HG02840 (cell line): ENCODE data around the gene CSNK1G3.
"Not testable (repeated sequence)": the region's sequence is repeated elsewhere in the genome, so short reads cannot be mapped to it uniquely, and the experiment has no call there.

Experiments
- ATAC-seq: cut with Tn5 transposase; IDR thresholded peaks from one replicate; pipeline ENCODE4 v1.9.1; 2021; ENCODE audit warnings: mild to moderate bottlenecking, moderate library complexity, moderate number of reproducible peaks; ENCODE audit not compliant: unreplicated experiment, low FRiP score

Gene CSNK1G3

DNA sequence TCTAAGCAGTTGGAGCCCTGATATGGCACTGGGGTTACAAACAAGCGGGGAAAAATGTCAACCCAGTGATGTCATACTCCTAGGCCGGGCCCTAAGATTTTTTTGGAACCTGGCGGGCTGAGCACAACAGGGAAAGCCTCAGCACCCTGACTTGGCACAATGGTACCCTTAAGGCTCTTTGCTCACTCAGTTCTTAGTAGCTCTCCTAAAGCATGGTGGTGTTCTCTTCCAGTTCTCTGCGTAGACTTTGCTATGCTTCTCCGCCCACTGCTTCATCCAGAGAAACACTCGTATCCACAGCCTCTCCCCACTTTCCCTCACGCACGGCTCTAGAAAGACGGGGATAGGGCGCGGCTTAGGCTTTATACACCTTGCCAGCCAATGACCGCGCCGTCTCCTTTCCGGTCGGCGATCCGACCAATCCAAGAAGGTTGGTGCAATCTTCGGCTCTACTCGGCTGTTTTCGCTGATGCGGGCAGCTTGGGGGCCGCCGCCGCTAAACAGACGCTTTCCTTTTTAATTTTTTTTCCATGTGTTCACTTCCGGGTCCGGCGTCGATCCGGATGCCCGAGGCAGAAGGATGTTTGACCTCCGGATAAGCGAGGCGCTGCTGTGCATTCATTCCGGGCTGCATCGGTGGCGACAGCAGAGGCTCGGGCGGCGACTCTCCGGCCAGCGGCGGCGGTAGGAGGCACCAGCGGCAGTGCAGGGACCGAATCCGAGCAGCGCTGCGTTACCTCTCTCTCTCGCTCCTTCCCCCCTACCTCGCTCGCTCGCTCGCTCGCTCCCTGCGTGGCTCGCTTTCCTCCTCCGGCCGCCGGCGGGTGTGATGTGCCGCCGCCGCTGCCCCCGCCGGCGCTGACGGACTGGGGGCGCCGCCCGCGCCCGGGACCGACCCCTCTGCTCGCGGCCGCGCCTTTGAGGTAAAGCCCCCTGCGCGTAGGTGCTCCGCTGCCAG lies at the start of gene CSNK1G3:
CSNK1G3 (plus strand) TSS at position 530 of the 958 bp plus-strand sequence. CDS start 33,487 bp downstream, outside the sequence.
- ATAC-seq: peak; percentile 99

DNA sequence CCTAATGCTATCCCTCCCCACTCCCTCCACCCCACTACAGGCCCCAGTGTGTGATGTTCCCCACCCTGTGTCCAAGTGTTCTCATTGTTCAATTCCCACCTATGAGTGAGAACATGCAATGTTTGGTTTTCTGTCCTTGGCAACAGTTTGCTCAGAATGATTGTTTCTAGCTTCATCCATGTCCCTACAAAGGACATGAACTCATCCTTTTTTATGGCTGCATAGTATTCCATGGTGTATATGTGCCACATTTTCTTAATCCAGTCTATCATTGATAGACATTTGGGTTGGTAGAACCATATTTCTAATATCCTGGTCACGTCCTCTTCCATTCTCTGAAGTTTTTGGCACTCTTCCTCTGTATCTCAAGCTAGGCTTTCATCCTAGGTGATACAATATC lies 45.1 kb upstream of the CSNK1G3 start:
- ATAC-seq: not testable (repeated sequence)

DNA sequence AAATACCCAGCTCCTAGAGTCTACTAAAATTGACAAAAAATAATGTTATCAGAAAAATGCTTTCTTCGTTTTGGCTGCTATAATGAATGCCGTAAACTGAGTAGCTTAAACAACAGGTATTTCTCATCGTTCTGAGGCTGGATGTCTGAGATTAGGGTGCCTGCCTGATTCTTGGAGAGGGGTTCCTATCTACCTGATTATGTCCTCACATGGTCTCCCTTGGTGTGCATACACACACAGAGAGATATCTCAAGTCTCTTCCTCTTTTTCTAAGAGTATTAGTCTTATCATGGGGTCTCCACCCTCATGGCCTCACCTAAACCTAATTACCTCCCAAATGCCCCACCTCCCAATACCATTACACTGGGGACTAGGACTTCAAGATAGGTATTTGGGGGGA lies 40.6 kb upstream of the CSNK1G3 start:
- no peak for ATAC-seq

DNA sequence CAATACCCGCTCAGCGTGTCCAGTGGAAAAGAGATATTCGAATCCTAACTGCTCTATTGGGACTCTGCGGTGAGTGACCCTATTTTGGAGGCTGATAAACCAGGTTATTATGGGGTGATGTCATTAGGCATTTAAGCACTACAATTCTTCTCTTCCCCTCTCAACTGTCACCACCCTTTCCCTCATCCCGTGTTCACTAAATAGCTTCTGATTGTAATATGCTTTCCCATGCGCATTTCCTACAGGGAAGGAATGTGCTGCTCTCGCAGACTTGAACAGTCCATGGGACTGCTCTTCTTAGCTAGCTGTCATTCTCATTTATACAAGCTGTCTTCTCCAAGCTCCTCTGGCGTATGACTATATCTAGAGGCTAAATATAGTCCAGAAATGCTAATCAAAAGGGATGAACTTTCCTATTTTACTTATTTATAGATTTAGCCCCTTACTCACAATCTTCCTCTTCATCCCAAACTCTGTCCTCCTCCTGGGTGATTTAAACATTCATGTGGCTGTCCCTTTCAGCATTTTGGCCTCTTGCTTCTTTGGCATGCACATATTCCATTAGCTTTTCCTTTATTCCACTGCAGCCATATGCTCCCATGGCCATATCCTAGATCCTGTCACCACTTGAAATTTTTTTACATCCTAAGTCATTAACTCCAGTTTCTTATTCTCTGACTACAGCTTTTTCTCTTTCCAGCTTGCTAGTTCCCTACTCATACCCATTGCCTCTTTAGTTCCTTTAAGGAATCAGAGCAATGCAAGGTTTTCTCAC lies 39.6 kb upstream of the CSNK1G3 start:
- no peak for ATAC-seq

DNA sequence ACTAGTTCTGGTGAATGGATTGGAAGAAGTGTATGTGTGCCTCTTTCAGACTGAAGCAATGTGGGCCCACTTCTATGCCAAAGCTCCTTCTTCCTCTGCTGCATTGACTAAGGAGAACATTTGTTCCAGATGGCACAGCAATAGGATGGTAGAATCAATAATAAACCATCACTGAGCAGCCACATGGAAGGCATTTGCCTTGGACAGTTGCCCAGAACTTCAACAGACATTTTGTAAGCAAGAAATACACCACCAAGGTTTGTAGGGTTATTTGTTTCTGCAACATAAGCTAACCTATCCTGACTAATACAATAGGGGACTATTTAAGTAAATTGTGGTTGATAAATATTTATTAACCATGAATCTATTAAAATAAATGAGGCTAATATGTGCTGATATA lies 37.7 kb upstream of the CSNK1G3 start:
- no peak for ATAC-seq

DNA sequence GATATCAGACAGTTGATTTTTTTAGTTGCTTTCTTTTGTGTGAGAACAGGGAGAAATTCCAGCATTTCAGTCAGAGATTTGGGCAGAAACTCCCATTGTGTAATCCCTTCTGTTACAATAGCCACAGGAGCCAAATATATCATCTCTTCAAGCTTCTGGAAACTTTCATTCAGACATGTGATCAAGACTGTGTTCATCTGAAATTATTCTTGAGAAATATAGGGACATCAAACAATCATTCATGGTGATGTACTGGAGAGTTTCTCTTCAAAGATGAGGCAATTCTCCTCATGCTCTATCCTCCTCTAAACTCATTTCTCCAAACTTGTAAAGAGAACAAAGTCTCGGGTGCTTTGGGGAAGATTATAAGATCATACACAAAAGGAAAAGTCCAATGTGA lies 35.2 kb upstream of the CSNK1G3 start:
- no peak for ATAC-seq

DNA sequence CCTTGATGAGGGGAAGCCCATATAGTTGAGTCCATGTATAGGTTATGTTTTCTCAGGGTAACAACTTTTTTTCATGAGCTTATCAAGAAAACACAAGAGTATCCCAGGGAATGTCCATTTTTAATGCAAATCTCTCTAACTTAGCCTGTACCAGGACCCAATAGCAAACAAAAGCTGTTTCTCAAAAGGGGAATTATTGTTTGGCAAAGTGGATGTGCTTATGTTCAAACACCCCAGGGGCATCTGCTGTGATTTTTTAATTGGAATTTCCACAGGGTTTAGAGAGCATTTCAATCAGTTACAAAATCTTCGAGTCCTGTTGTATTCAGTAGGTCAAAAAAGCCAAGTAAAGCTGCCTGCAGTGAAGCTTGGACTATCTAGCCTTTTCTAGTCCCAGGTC lies 33.4 kb upstream of the CSNK1G3 start:
- no peak for ATAC-seq

DNA sequence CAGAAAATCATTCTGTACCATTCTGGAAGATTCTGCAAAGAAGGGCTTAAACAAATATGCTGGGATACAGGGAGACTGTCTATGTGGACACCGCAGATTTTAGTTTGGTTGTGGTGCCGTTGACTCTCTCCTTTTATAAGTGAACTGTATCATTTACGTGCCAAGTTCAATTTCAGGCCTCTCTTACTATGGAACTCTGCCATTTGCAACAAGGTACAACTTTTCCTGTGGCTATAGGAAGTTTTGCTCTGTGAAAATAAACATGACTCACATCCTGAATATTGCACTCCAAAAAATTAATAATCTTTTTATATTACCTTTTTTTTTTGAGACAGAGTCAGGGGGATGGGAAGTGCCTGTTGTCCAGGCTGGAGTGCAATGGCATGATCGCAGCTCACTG lies 29.7 kb upstream of the CSNK1G3 start:
- no peak for ATAC-seq

DNA sequence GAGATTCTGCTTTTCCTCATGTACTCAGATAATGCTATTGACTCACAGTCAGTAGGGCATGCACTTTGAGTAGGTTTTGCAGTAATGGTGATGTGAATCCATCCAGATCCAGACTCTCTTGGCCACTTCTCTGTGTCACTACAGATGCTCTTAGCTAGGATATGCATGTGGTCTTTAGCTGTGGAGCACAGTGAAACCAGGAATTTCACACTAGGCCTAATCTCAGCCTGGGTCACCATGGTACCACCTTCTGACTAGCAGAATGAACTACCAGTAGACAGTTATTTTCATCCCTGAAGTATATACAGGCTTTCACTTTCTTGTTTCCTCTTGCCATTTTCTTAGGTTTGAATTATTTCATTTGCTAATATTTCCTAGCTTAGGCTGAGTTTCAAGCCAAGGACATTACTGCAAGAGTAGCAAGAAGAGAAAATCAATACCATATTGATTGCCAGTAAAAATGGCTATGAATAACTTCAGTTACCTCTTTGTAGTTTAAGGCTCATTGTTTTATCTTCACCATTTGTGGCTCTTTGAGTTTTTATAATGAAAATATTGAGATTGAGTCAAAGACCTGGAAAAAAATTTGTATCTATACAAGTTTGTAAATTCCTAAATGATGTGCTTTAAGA lies 28.4 kb upstream of the CSNK1G3 start:
- ATAC-seq: no peak

DNA sequence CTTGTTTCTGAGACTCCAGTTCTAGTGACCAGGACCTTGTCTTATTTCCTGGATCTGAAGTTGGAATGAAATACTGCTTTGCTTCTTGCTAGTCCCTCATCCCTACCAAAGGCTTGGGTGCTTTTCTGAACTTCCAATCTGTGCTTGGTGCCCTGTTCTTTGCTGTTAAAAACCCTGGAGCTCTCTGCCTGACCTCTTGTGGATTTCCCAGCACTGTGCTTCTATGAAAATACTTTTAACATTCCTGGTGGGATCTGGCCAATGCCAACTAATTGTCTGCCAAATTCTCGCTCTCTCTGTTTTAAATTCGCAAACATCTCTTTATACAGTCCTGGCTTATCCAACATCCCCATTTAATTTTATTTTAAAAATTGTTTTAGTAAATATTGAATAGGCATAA lies 26.7 kb upstream of the CSNK1G3 start:
- ATAC-seq: no peak

DNA sequence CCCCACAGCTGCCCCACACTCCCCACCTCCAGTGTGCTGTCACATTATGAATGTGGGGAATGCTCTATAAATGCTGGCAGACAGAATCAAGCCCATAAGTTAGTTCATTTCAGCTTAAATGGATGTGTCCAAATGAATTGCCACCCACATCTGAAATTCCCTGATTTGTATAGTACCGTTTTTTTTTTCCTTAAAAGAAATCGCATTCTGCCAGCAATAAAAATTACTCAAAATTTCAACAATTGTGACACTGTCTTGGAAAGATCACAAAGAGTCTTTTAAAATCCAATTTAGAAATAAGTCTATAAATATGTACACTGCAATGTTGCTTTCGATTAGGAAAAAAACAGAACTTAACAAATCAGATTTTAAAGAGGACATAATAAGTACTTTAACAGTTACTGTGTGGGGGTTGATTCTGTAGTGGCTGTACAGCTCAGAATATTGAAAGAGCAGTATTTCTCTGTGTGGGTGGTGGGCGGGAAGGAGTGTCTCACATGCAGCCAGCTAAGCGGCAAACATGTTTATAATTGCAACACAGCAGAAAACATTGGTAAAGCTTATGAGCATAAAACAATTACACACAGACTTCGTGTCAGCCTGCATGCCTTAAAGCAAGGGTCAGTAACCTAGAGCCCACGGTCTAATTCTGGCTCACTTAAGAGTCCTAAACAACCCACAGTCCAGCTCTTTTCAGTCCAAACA lies 24.9 kb upstream of the CSNK1G3 start:
- ATAC-seq: no peak

DNA sequence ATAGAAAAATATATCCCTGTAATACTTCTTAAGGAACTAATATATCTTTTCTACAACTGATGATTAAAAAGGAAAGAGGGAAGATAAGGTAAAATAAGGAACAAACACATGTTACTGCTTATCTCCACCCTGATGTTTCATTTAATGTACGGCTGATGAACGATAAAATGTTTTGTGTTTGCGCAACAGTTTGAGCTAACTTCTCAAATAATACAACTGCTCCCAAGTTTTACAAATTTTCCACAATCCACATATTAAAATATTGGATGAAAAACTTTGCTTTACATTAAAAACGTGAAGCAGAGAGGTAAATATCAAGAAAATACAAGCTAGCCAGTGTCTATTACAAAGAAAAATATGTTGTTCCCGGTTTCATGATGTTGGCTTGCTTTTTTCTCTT lies 21.0 kb upstream of the CSNK1G3 start:
- ATAC-seq: no peak

DNA sequence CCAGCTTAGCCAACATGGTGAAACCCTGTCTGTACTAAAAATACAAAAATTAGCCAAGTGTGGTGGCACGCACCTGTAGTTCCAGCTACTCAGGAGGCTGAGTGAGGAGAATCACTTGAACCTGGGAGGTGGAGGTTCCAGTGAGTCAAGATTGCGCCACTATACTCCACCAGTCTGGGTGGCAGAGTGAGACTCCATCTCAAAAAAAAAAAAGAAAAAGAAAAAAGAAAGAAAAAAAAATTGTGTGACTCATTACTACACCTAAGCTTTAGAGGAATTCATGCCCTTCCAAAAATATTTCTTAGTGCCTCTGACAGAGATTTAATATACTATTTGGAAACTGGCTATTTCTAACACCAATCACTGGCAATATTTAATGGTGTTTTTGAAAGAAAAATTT lies 16.8 kb upstream of the CSNK1G3 start:
- not testable (repeated sequence) for ATAC-seq

DNA sequence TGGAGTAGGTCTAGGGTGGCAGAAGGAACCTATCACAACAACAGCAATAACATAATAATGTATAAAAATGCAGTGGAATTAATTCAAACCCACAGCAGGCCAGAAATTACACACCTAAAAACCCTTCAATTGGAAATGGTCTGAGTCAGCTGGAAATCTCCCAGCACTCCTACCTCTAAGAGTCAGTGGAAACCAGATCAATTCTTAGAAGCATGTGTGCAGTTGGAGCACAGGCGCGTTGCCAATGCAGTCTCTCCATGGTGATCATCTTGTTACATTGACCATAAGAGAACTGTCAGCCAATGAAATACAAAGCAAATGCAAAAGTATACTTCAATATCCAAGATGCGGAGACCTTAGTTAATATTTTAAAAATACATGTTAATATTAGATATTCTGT lies 15.1 kb upstream of the CSNK1G3 start:
- ATAC-seq: no peak

DNA sequence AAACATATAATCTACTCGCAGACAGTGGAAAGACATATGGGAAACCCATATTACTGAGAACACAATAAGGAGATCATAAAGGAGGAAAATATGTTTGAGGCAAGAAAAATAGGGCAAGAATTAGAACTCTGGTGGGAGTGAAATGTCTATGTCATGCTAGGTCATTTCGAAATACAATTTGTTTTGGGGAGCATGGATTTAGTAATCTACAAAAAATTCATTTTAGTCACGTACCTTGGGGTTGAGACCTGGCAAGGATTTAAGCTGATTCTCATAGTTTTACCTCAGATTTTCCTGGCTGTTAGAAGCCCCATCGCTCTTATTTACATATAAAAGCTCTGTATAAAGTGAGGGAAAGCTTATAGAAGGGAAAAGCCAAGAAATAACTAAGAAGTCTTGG lies 11.5 kb upstream of the CSNK1G3 start:
- ATAC-seq: no peak

DNA sequence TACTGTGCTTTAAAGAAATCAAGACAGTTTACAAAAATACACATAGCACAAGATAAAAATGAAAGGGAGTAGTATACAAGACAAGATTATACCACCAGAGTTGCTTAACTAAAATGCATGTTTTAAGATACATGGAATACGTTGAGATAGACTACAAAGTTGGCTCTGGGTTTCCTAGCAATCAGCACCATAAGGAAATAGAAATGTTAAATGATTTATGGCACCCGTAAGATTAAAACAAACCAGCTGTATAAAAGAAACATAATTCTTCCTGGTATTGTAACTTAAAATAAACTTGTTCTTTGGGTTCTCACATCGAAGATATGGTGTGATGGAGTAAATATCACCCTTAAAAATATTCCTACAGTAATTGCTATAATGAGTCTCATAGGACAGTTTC lies 9.9 kb upstream of the CSNK1G3 start:
- no peak for ATAC-seq

DNA sequence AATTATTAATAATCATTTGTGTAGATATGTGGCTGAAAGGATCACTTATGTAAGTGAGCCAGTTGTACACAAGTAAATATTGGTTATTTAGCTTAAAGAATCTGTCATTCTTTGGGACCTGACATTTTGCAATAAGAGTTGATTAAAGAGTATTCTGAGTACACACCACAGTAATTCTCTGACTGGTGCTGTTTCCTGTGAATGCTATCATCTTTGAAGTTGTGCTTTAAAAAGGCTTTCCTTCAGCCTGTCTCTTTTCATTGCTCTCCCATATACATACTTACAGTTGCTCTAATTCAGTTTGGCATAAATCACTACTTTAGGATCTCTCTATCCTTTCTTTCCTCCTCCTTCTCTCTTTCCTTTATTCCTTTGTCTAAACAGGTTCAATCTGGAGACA lies 8.7 kb upstream of the CSNK1G3 start:
- ATAC-seq: no peak

DNA sequence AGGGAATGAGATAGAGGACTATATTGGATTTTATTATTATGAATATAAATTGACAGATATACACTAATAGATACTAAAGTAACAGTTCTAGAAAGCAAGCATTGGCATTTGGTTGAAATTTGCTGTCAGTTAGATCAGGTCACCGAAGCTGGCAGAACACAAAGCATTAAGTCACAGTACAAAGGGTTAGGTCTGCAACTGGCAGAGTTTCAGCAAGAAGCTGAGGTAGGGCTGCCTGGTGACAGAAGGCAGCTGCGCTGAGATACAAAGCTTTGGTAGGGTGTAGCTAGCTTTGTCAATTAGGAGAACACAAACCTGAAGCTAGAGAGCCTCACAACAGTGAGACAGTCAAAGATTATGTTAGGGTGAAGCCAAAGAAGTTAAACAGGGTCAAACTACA lies 6.3 kb upstream of the CSNK1G3 start:
- no peak for ATAC-seq

DNA sequence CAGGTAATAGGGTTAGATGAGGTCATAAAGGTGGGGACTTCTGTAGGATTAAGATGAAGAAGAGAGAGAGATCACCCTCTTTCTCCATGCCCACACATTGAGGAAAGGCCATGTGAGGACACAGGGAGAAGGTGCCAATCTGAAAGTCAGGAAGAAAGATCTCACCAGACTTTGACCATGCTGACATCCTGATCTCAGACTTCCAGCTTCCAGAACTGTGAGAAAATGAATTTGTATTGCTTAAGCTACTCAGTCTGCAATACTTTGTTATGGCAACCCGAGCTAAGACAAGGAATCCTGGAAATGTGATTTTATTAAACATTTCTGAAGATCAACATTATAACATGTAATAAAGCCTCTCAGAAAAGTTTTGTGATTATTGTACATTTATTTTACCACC lies 3.5 kb upstream of the CSNK1G3 start:
- ATAC-seq: no peak

DNA sequence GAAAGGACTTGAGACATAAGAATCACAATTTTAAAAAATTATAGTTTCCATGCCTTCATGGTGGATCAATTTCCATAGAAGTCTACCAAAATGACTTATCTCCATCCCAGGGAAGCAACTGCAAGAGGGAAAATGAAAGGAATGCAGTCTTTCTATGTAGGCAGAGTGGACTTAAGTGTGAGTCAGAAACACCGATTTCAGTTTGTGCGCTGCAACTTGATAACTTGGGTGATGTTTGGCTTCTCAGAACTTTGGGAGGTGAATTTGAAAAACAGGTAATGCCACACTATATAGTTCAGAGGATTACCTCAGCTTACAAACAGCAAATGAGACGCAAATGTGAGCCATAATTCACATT lies 708 bp upstream of the CSNK1G3 start:
- no peak for ATAC-seq
